Caki2 (cell line): ENCODE measurements around the gene FHIT. TPM values are rescaled to one million over a fixed set of nuclear protein-coding genes. Genes with fewer than 3 reads are reported as not detected.

Experiments
- DNase-seq: peaks from one replicate; pipeline ENCODE4 v3.0.0-alpha.2; 2015; ENCODE audit warnings: low read depth
- in situ Hi-C: cut with HindIII; loops from 2 replicates; pipeline ENCODE4 v1.10.0; 2016; ENCODE audit warnings: low sequenced_read_pairs, low pct_unique_long_range_greater_than_20kb, mixed read lengths
- total RNA-seq: library from RNA; depleted of rRNA; stranded (reverse); fragments of >200 nt; shearing (Covaris generic); gene quantifications from 2 replicates; pipeline ENCODE4 v1.2.3, GENCODE V29; 2014; ENCODE audit warnings: low replicate concordance

Gene FHIT
- total RNA-seq, 1 experiment from 2014 or later, result 4.8 TPM

- in situ Hi-C loops, result no loop called here
- DNase-seq, result peak; percentile 16
Measured at GRCh38 chr3:60384341-60384740, 866.9 kb downstream of the FHIT start.

DNA sequence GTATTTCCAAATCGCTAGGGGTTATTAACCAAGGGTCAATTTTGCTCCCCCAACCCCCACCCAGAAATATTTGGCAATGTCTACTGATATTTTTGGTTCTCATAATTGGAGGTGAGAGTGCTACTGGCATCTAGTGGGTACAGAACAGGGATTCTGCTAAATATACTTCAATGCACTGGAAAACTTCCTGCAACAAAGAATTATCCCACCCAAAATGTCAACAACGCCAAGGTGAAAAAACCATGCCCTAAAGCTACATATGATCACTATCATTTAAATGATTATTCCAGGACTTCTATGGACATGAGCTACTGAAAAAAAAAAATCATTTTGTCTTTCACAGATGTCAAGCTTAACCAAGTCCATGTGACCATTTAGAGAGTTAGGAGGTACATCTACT, 867.9 kb downstream of the FHIT start:
- in situ Hi-C loops, result no loop called here
- no peak for DNase-seq

GRCh38 chr3:60366486-60366885, 884.8 kb downstream of the FHIT start:
- in situ Hi-C loops, result no loop called here
- DNase-seq, result no peak

- in situ Hi-C loops, result no loop called here
Measured at GRCh38 chr3:60365360-60365759, 885.9 kb downstream of the FHIT start.

DNA sequence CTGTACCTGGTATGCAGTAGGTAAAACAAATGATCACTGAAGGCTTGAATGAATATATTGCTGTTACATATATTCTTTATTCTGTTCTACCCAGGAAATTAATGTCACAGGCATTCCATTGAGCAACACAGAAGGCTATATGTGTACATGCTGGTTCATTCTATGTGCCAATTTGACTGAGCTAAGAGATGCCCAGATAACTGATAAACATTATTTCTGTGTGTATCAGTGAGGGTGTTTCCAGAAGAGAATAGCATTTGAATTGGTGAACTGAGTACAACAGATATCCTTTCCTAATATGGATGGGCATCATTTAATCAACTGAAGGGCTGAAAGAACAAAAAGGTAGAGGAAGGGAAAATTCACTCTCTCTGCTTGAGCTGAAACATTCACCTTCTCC, 886.8 kb downstream of the FHIT start:
- in situ Hi-C loops, result no loop called here

More at GRCh38 chr3:60365360-60365759, 885.9 kb downstream of the FHIT start:
- DNase-seq, result no peak

GRCh38 chr3:60363817-60364216, 887.4 kb downstream of the FHIT start:
- in situ Hi-C loops, result no loop called here
- DNase-seq, result no peak

More for the DNA sequence above, 886.8 kb downstream of the FHIT start:
- no peak for DNase-seq

DNA sequence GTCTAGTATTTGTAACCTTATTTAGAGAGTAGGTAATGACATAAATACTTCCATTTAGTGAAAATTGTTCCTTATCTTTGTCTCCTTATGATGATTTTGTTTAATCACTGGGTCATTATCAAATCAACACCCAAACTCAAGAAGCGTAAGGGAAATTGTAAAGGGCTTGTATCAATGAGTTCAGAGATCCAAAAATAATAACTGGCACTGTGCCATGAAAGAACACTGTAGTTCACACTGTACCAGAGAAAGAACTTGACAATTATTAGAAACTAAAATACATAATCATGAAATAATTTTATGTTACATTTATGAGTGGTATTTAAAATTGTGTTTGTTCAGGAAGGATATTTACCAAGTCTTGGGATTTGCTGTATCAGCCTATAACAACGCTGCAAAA, 895.4 kb downstream of the FHIT start:
- in situ Hi-C loops, result no loop called here
- DNase-seq, result no peak

- DNase-seq, result no peak
- in situ Hi-C loops, result no loop called here
Measured at GRCh38 chr3:60351481-60351880, 899.8 kb downstream of the FHIT start.

DNA sequence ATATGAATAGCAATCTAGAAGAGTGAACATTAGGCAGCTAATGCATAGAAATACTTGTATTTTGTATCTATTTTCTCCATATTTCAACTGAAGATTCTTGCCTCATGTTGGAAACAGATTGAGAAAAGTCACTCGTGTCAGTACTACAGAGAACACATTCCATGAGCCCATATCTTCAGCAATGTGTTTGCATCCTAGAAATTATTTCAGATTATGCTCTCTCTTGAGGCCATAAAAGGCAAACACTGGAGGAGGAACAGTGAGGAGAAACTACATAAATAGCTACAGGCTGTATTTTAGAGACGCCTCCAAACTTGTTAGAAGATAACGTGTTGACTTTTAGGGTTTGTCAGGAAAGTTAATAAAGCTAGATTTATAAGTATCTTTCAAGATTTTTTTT, 906.9 kb downstream of the FHIT start:
- in situ Hi-C loops, result no loop called here

DNA sequence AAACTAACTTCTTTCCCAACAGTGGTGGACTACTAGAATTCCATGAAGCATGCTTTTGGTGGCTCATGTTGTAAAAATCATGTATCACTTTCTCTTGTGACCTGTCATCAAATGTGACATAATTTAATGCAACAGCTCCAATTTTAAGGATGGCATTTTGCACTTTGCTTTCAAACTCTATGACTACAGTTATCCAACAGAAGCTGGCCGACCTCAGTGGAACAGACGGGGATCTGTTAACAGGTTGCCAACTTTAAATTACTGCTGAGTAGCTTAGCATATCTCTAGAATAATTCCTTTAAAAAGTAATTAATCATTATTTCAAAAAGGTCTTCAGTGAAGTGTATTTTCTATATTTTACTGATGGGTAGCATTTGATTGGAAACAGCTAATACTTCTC, 907.4 kb downstream of the FHIT start:
- in situ Hi-C loops, result no loop called here
- DNase-seq, result no peak

More for the DNA sequence above, 906.9 kb downstream of the FHIT start:
- DNase-seq, result no peak

GRCh38 chr3:60339304-60339703, 911.9 kb downstream of the FHIT start:
- no peak for DNase-seq
- in situ Hi-C loops, result no loop called here

- DNase-seq, result no peak
- in situ Hi-C loops, result no loop called here
Measured at GRCh38 chr3:60337421-60337820, 913.8 kb downstream of the FHIT start.

GRCh38 chr3:60336061-60336460, 915.2 kb downstream of the FHIT start:
- in situ Hi-C loops, result no loop called here
- DNase-seq, result no peak

DNA sequence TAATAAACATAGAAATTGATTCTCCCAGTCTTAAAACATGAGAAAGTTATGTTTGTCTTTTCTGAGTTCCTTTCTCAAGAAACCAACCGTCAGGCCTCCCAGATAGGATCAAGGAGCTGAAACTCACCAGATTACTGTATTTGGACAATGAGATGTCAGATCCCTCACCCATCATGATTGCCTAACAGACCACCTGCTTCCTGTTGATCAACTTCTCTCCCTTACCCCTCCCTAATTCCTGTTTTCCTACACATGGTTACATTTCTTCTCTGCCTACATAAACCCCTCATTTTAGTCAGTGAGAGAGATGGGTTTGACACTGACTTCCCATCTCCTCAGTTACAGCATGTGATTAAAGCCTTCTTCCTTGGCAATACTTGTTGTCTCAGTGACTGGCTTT, 917.5 kb downstream of the FHIT start:
- DNase-seq, result no peak
- in situ Hi-C loops, result no loop called here

- in situ Hi-C loops, result no loop called here
- no peak for DNase-seq
Measured at GRCh38 chr3:60330107-60330506, 921.1 kb downstream of the FHIT start.

GRCh38 chr3:60325610-60326170, 925.6 kb downstream of the FHIT start:
- in situ Hi-C loops, result no loop called here
- no peak for DNase-seq

DNA sequence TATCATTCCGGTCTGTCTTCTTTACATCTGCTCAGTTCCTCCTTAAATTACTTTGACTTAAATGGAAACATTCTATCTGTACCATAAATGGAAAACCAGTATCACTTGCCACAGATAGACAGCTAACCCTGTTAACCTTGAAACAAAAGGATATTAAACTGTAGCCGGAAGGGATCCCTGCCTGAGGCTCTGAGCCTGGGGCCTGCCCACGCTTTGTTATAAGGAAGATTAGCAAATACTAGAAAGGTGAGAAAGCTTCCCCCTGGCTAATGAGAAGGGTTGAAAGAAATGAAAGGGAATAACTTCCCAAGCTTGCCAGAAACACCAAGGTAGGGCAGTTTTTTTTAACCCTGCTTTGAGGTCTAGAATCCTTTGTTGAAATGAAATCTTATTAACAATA, 927.6 kb downstream of the FHIT start:
- in situ Hi-C loops, result no loop called here
- no peak for DNase-seq

- in situ Hi-C loops, result no loop called here
- DNase-seq, result no peak
Measured at GRCh38 chr3:60323180-60323579, 928.1 kb downstream of the FHIT start.

DNA sequence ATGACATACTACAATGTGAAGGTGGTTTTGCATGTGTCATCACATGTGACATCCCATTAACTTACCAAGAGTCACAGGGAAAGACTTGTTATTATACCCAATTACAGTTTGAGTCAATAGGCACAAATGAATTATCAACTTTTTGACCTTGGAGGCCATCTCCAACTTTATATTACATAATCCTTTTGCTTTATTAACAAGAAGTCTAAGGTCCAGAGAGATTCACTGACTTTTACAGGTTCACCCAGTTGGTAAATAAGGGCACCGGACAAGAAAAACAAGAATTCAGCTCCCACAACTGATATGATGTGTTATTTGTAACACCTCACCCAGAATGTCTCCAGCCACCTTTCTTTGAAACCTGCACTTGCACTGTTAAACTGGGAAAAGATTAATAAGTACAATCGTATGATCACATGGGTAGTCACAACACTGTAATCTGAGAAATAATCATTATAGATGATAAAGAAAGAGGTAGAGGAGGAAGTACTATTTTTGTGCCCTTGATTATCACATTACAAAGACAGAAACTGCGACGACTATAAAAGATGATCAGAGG, 928.9 kb downstream of the FHIT start:
- in situ Hi-C loops, result no loop called here
- DNase-seq, result no peak

- in situ Hi-C loops, result no loop called here
- DNase-seq, result no peak
Measured at GRCh38 chr3:60319179-60319858, 931.9 kb downstream of the FHIT start.
